ENCODE data around the gene SLC15A4.

The SLC15A4 gene

DNA sequence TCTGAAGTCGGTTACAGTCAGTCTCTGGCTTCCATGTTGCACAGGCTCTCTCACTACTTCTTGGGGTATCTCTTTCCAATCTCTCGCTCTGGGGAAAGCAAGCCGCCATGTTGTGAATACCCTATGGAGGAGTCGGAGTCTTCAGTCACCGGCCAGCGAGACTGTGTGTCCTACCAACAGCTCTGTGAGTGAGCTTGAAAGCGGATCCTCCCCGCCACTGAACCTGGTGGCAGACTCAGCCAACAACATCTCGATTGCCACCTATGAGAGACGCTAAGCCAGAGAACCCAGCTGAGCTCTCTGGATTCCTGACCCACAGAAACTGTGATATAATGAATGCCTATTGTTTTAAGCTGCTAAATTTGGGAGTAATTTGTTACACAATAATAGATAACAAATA lies 51.5 kb downstream of the SLC15A4 start:
- H3K4me2 ChIP-seq (ENCODE audit: low read length), result no peak overlapping the region
- no peak for TF ChIP-seq EZH2phosphoT487 (IDR thresholded peaks at IDR 0.05; ENCODE audit: low read depth)
- TF ChIP-seq, protein P1, sequence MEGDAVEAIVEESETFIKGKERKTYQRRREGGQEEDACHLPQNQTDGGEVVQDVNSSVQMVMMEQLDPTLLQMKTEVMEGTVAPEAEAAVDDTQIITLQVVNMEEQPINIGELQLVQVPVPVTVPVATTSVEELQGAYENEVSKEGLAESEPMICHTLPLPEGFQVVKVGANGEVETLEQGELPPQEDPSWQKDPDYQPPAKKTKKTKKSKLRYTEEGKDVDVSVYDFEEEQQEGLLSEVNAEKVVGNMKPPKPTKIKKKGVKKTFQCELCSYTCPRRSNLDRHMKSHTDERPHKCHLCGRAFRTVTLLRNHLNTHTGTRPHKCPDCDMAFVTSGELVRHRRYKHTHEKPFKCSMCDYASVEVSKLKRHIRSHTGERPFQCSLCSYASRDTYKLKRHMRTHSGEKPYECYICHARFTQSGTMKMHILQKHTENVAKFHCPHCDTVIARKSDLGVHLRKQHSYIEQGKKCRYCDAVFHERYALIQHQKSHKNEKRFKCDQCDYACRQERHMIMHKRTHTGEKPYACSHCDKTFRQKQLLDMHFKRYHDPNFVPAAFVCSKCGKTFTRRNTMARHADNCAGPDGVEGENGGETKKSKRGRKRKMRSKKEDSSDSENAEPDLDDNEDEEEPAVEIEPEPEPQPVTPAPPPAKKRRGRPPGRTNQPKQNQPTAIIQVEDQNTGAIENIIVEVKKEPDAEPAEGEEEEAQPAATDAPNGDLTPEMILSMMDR (IDR thresholded peaks at IDR 0.05; ENCODE audit: low read depth, low read length), result no peak
- no peaks in the 10 kb centered on the region for H3K79me2 ChIP-seq (ENCODE audit: low read length)
- H3K9ac ChIP-seq (ENCODE audit: low read length), result no peak overlapping the region
- no peaks in the 10 kb centered on the region for H3K27me3 ChIP-seq (ENCODE audit: low read depth, low read length)
- H2AFZ ChIP-seq (ENCODE audit: low read depth, low read length), result no peak overlapping the region
- no peaks in the 10 kb centered on the region for H4K20me1 ChIP-seq (ENCODE audit: insufficient read depth, low read length)
- H3K4me1 ChIP-seq (ENCODE audit: low read length), result no peaks in the 10 kb centered on the region
- H3K27ac ChIP-seq (ENCODE audit: low read length), result no peak overlapping the region
- no peak overlapping the region for H3K4me3 ChIP-seq (ENCODE audit: low read length)
- H3K36me3 ChIP-seq (replicated peaks; ENCODE audit: low read depth, low read length), result no peaks in the 10 kb centered on the region
- no peaks in the 10 kb centered on the region for H3K9me3 ChIP-seq (ENCODE audit: insufficient read depth, low read length)

DNA sequence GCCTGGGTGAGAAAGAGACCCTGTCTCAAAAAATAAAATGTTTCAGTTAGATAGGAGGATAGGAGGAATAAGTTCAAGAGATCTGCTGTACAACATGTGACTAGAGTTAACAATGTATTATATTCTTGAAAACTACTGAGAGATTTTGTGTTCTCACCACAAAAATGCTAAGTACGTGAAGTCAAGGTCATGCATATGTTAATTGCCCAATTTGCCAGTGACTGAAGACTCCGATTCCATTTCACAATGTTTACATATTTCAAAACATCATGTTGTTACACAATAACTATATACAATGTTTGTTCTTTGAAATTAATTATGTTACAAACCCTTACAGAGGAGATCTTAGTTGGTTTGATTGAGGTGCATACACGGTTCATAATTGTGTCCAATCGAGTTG lies 52.1 kb downstream of the SLC15A4 start:
- Histone ChIP-seq H3K9me3 (ENCODE audit: insufficient read depth, low read length) (no peaks in the 10 kb centered on the region), H3K4me3 (ENCODE audit: low read length) (no peak overlapping the region), H3K27ac (ENCODE audit: low read length) (no peak overlapping the region), H3K79me2 (ENCODE audit: low read length) (no peaks in the 10 kb centered on the region), H3K9ac (ENCODE audit: low read length) (no peak overlapping the region), H3K36me3 (replicated peaks; ENCODE audit: low read depth, low read length) (no peaks in the 10 kb centered on the region), H2AFZ (ENCODE audit: low read depth, low read length) (no peak overlapping the region), H3K4me2 (ENCODE audit: low read length) (no peak overlapping the region), H3K4me1 (ENCODE audit: low read length) (no peaks in the 10 kb centered on the region), H4K20me1 (ENCODE audit: insufficient read depth, low read length) (no peaks in the 10 kb centered on the region), H3K27me3 (ENCODE audit: low read depth, low read length) (no peaks in the 10 kb centered on the region)
- TF ChIP-seq, protein P1 (IDR thresholded peaks at IDR 0.05; ENCODE audit: low read depth, low read length), result no peak
- TF ChIP-seq EZH2phosphoT487 (IDR thresholded peaks at IDR 0.05; ENCODE audit: low read depth), result no peak

DNA sequence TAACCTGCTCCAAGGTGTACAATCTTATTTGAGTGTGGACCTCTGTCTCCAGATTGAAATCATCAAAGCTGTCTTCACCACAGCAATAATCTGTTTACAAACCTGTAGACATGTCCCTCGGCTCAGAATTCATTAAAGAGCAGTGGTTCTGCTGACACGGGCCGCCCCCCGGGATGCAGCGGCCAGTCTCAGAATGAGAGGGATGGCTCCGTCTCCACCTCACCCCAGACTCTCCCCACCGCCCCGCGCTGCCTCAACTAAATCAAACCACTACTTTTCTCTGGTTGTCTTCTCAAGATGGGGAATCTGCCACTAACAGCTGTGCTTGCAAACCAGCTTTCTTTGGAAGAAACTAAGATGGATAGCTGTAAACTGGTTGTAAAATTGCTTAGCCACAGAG lies 56.2 kb downstream of the SLC15A4 start:
- no peak overlapping the region for H3K4me3 ChIP-seq (ENCODE audit: low read length)
- H3K9ac ChIP-seq (ENCODE audit: low read length), result no peak overlapping the region
- H3K36me3 ChIP-seq (replicated peaks; ENCODE audit: low read depth, low read length), result no peaks in the 10 kb centered on the region
- H3K79me2 ChIP-seq (ENCODE audit: low read length), result no peaks in the 10 kb centered on the region
- no peak overlapping the region for H3K4me2 ChIP-seq (ENCODE audit: low read length)
- TF ChIP-seq, protein P1 (IDR thresholded peaks at IDR 0.05; ENCODE audit: low read depth, low read length), result no peak
- no peak for TF ChIP-seq EZH2phosphoT487 (IDR thresholded peaks at IDR 0.05; ENCODE audit: low read depth)
- no peak overlapping the region for H3K27ac ChIP-seq (ENCODE audit: low read length)
- H4K20me1 ChIP-seq (ENCODE audit: insufficient read depth, low read length), result no peaks in the 10 kb centered on the region
- H3K27me3 ChIP-seq (ENCODE audit: low read depth, low read length), result peaks cover 6% of the 10 kb centered on the region; the same call in 1 of the 2 replicates
- H2AFZ ChIP-seq (ENCODE audit: low read depth, low read length), result no peak overlapping the region
- no peaks in the 10 kb centered on the region for H3K4me1 ChIP-seq (ENCODE audit: low read length)
- H3K9me3 ChIP-seq (ENCODE audit: insufficient read depth, low read length), result no peaks in the 10 kb centered on the region

DNA sequence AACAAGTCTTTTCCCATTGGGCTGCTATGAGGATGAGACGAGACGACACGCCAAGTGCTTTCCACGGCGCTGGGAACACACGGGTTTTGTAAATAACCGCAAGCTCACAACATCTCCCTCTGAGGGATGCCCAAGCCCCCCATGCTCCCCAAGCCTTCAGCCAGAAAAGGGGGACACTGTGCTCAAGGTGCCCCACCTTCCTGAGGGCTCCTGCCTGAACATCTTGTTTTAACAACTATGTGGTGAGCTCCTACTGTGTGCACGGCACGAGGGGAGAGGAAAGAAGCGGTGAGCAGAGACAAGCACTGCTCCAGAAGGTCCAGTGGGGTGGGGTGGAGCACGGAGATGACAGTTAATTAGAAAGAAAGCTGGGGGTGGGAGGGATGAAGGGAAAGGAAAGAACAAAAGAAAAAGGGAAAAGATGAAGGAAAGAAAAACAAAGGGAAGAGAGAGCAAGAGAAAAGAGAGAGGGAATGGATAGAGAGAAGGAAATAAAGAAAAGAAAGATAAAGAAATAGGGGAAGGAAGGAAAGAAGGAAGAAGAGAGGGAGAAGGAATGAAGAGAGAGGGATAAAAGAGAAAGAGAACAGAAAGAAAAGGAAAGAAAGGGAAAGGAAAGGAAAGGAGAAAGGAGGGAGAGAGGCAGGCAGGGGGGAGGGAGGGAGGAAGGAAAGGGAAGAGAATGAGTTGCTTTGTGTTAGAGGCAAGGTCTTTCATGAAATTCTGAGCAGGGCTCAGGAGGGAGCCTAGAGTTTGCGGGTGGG lies 56.8 kb downstream of the SLC15A4 start:
- TF ChIP-seq, protein P1 (IDR thresholded peaks at IDR 0.05; ENCODE audit: low read depth, low read length), result no peak
- no peak for TF ChIP-seq EZH2phosphoT487 (IDR thresholded peaks at IDR 0.05; ENCODE audit: low read depth)
- no peak overlapping the region for H3K27ac ChIP-seq (ENCODE audit: low read length)
- no peaks in the 10 kb centered on the region for H3K36me3 ChIP-seq (replicated peaks; ENCODE audit: low read depth, low read length)
- no peak overlapping the region for H3K9ac ChIP-seq (ENCODE audit: low read length)
- H3K4me3 ChIP-seq (ENCODE audit: low read length), result no peak overlapping the region
- H2AFZ ChIP-seq (ENCODE audit: low read depth, low read length), result no peak overlapping the region
- peaks cover 12% of the 10 kb centered on the region; the same call in 1 of the 2 replicates for H3K27me3 ChIP-seq (ENCODE audit: low read depth, low read length)
- no peak overlapping the region for H3K4me2 ChIP-seq (ENCODE audit: low read length)
- H3K4me1 ChIP-seq (ENCODE audit: low read length), result no peaks in the 10 kb centered on the region
- H3K79me2 ChIP-seq (ENCODE audit: low read length), result no peaks in the 10 kb centered on the region
- no peaks in the 10 kb centered on the region for H3K9me3 ChIP-seq (ENCODE audit: insufficient read depth, low read length)
- H4K20me1 ChIP-seq (ENCODE audit: insufficient read depth, low read length), result no peaks in the 10 kb centered on the region

All from OCI-LY3 (cell line).